ENCODE measurements around the gene KIFC1. TPM values are rescaled to one million over a fixed set of nuclear protein-coding genes. Genes with fewer than 3 reads are reported as not detected.

Gene KIFC1
- total RNA-seq, 2 donors from 2014 or later: 56.6 to 94.3 TPM

GRCh38 chr6:33452496-33452895 lies 60.9 kb downstream of the KIFC1 start:
- no peak for TF ChIP-seq CTCF (conservative IDR thresholded peaks at IDR 0.05)
- Histone ChIP-seq H3K4me1 (ENCODE audit: control insufficient read depth, insufficient read depth, low read length) (no peaks in the 10 kb centered on the region), H3K9ac (ENCODE audit: extremely low read depth, low read length, poor library complexity, severe bottlenecking) (no peak overlapping the region), H3K36me3 (ENCODE audit: control insufficient read depth, insufficient read depth, low read length) (peaks cover 46% of the 10 kb centered on the region), H3K27ac (ENCODE audit: low read depth, low read length) (no peak overlapping the region), H3K27me3 (ENCODE audit: control insufficient read depth, insufficient read depth, low read length, poor library complexity, severe bottlenecking) (no peaks in the 10 kb centered on the region), H3K9me3 (ENCODE audit: control insufficient read depth, low read length) (no peaks in the 10 kb centered on the region), H3K4me3 (ENCODE audit: low read length) (no peak overlapping the region)
- Mint-ChIP-seq H3K4me3 (no peak overlapping the region), H3K27me3 (ENCODE audit: insufficient read depth) (no peaks in the 10 kb centered on the region), H3K36me3 (ENCODE audit: low read depth) (peaks cover 45% of the 10 kb centered on the region), H3K4me1 (peaks cover 11% of the 10 kb centered on the region), H3K27ac (no peak overlapping the region), H3K9me3 (no peaks in the 10 kb centered on the region)
- DNase-seq: no peak
- WGBS, 2 experiments (ENCODE audit: insufficient coverage in 1 of 2, insufficient read length in 1 of 2): 94% methylated on average over 2 of the region's 4 CpGs; no CpG with 5 or more reads in 1 of the 2 experiments

GRCh38 chr6:33453393-33454008 lies 61.9 kb downstream of the KIFC1 start:
- no peak overlapping the region for H3K27ac ChIP-seq (ENCODE audit: low read depth, low read length)

More at GRCh38 chr6:33453393-33454008, 61.9 kb downstream of the KIFC1 start:
- peaks cover 35% of the 10 kb centered on the region for H3K36me3 Mint-ChIP-seq (ENCODE audit: low read depth)
- DNase-seq: no peak
- 38 to 58% methylated on average over 3 to 10 of the region's 12 CpGs for WGBS, 2 experiments (ENCODE audit: insufficient coverage in 1 of 2, insufficient read length in 1 of 2)
- peaks cover 11% of the 10 kb centered on the region for H3K4me1 Mint-ChIP-seq
- H3K27me3 Mint-ChIP-seq (ENCODE audit: insufficient read depth): no peaks in the 10 kb centered on the region
- H3K4me3 Mint-ChIP-seq: peak overlapping the region; percentile 92
- peak overlapping the region; percentile 20 for H3K27ac Mint-ChIP-seq
- Histone ChIP-seq H3K9me3 (ENCODE audit: control insufficient read depth, low read length) (no peaks in the 10 kb centered on the region), H3K36me3 (ENCODE audit: control insufficient read depth, insufficient read depth, low read length) (peaks cover 37% of the 10 kb centered on the region), H3K4me1 (ENCODE audit: control insufficient read depth, insufficient read depth, low read length) (no peaks in the 10 kb centered on the region), H3K4me3 (ENCODE audit: low read length) (peak overlapping the region; percentile 97), H3K27me3 (ENCODE audit: control insufficient read depth, insufficient read depth, low read length, poor library complexity, severe bottlenecking) (no peaks in the 10 kb centered on the region), H3K9ac (ENCODE audit: extremely low read depth, low read length, poor library complexity, severe bottlenecking) (peak overlapping the region; percentile 50)
- no peak for TF ChIP-seq CTCF (conservative IDR thresholded peaks at IDR 0.05)
- H3K9me3 Mint-ChIP-seq: no peaks in the 10 kb centered on the region

All from endodermal cell (in vitro differentiated cells).